NK-92 treated with Interleukin-12 subunit alpha and Interleukin-12 subunit beta, amount 100 ng/mL, for 24 hours (cell line): ENCODE results near the gene HNMT.

Experiments
- DNase-seq: peaks from one replicate; lab custom pipeline; 2025; lab: John Stamatoyannopoulos, UW

The HNMT gene

GRCh38 chr2:138058427-138058826, 94.2 kb downstream of the HNMT start:
- DNase-seq = no peak

- DNase-seq = no peak
Observed at GRCh38 chr2:138059487-138060300, 95.4 kb downstream of the HNMT start.

GRCh38 chr2:138060301-138060635, 96.0 kb downstream of the HNMT start:
- DNase-seq = no peak

- DNase-seq = no peak
Observed at GRCh38 chr2:138061961-138062360, 97.7 kb downstream of the HNMT start.

- no peak for DNase-seq
Observed at GRCh38 chr2:138063181-138063580, 98.9 kb downstream of the HNMT start.
